ENCODE results near the gene INAVA.

- TF ChIP-seq POLR2A (IDR thresholded peaks at IDR 0.05; ENCODE audit: low read length) (no peak), GATA1 (IDR thresholded peaks at IDR 0.05; ENCODE audit: low read depth, low read length) (no peak)
Measured at GRCh38 chr1:200909071-200909470, 14.4 kb downstream of the INAVA start.

All from erythroblast (primary cell).